OCI-LY3 (cell line): Measurements from ENCODE around the gene CCDC74B.
"Not testable (repeated sequence)": the region's sequence is repeated elsewhere in the genome, so short reads cannot be mapped to it uniquely, and the experiment has no call there.

Source experiments
- EZH2phosphoT487 ChIP-seq: fragments of 200-600 bp; shearing (Covaris generic); IDR thresholded peaks from 2 replicates; pipeline ENCODE4 v1.6.1; 2018; ENCODE audit warnings: antibody characterized with exemption, mixed run types, low read depth
- TF ChIP-seq, protein P1 (sequence below): fragments of 200-600, 300-600 bp; sonication (generic); IDR thresholded peaks from 2 replicates; pipeline ENCODE4 v1.5.1; 2014; ENCODE audit warnings: antibody characterized with exemption, low read length, low read depth

- TF ChIP-seq, protein P1, sequence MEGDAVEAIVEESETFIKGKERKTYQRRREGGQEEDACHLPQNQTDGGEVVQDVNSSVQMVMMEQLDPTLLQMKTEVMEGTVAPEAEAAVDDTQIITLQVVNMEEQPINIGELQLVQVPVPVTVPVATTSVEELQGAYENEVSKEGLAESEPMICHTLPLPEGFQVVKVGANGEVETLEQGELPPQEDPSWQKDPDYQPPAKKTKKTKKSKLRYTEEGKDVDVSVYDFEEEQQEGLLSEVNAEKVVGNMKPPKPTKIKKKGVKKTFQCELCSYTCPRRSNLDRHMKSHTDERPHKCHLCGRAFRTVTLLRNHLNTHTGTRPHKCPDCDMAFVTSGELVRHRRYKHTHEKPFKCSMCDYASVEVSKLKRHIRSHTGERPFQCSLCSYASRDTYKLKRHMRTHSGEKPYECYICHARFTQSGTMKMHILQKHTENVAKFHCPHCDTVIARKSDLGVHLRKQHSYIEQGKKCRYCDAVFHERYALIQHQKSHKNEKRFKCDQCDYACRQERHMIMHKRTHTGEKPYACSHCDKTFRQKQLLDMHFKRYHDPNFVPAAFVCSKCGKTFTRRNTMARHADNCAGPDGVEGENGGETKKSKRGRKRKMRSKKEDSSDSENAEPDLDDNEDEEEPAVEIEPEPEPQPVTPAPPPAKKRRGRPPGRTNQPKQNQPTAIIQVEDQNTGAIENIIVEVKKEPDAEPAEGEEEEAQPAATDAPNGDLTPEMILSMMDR: not testable (repeated sequence)
- not testable (repeated sequence) for TF ChIP-seq EZH2phosphoT487
These were observed at the start of gene CCDC74B for GRCh38 chr2:130145006-130145414.
